HepG2 (cell line): ENCODE results near the gene NFIC. TPM values are rescaled to one million over a fixed set of nuclear protein-coding genes. Genes with fewer than 3 reads are reported as not detected.

Source experiments
- AKAP8 ChIP-seq: sonication (generic); formaldehyde crosslinking; IDR thresholded peaks from 2 replicates; pipeline ENCODE4 v1.5.1; 2020; ENCODE audit warnings: mild to moderate bottlenecking, missing genetic modification reagents
- BRD4 ChIP-seq: sonication (generic); formaldehyde crosslinking; IDR thresholded peaks from 2 replicates; pipeline ENCODE4 v1.4.0; 2020; ENCODE audit warnings: missing genetic modification reagents
- CEBPB ChIP-seq: IDR thresholded peaks from 2 replicates; pipeline ENCODE4 v1.6.1; 2011; ENCODE audit warnings: low read depth, low read length, improper control_type of control experiment, borderline replicate concordance
- FOXJ3 ChIP-seq: sonication (generic); formaldehyde crosslinking; IDR thresholded peaks from 2 replicates; pipeline ENCODE4 v1.4.0; 2020; ENCODE audit warnings: missing genetic modification reagents, mild to moderate bottlenecking, borderline replicate concordance
- HBP1 ChIP-seq: IDR thresholded peaks from 2 replicates; pipeline ENCODE4 v1.6.1; 2016; ENCODE audit warnings: low read depth, control low read depth
- IRX3 ChIP-seq: sonication (generic); formaldehyde crosslinking; IDR thresholded peaks from 2 replicates; pipeline ENCODE4 v1.8.1; 2023; ENCODE audit warnings: mild to moderate bottlenecking, low read depth, missing genetic modification reagents, borderline replicate concordance
- MTA1 ChIP-seq: sonication (generic); formaldehyde crosslinking; IDR thresholded peaks from 2 replicates; pipeline ENCODE4 v1.4.0; 2020; ENCODE audit warnings: missing genetic modification reagents, mild to moderate bottlenecking, borderline replicate concordance
- NR2F6 ChIP-seq, 2 experiments: IDR thresholded peaks; 2 replicates each; pipeline ENCODE4 v1.6.1; 2016; ENCODE audit warnings: antibody characterized with exemption in 1 of 2, mild to moderate bottlenecking in 1 of 2
- NR3C1 ChIP-seq: sonication (generic); formaldehyde crosslinking; IDR thresholded peaks from 2 replicates; pipeline ENCODE4 v1.4.0; 2020; ENCODE audit warnings: missing genetic modification reagents
- PAF1 ChIP-seq: IDR thresholded peaks from 2 replicates; pipeline ENCODE4 v1.6.1; 2016; ENCODE audit warnings: missing genetic modification reagents, missing compliant biosample characterization
- PREB ChIP-seq: sonication (generic); formaldehyde crosslinking; IDR thresholded peaks from 2 replicates; pipeline ENCODE4 v1.4.0; 2020; ENCODE audit warnings: missing genetic modification reagents
- RAD51 ChIP-seq: fragments of 450-650 bp; IDR thresholded peaks from 2 replicates; pipeline ENCODE4 v1.6.1; 2016; ENCODE audit warnings: borderline replicate concordance
- RBM22 ChIP-seq: fragments of 200-400 bp; formaldehyde crosslinking; optimal IDR thresholded peaks from 2 replicates; pipeline ENCODE3; 2017; ENCODE audit warnings: mild to moderate bottlenecking, low read length, moderate library complexity
- SCMH1 ChIP-seq: sonication (generic); formaldehyde crosslinking; IDR thresholded peaks from 2 replicates; pipeline ENCODE4 v1.9.0; 2021; ENCODE audit warnings: missing genetic modification reagents, mild to moderate bottlenecking, borderline replicate concordance
- SIX4 ChIP-seq: sonication (generic); formaldehyde crosslinking; IDR thresholded peaks from 2 replicates; pipeline ENCODE4 v1.4.0; 2020; ENCODE audit warnings: missing genetic modification reagents
- ZNF17 ChIP-seq: sonication (generic); formaldehyde crosslinking; IDR thresholded peaks from 2 replicates; pipeline ENCODE4 v1.5.0; 2020; ENCODE audit warnings: mild to moderate bottlenecking, missing genetic modification reagents
- ZNF275 ChIP-seq: sonication (generic); formaldehyde crosslinking; IDR thresholded peaks from 2 replicates; pipeline ENCODE4 v1.8.0; 2022; ENCODE audit warnings: missing genetic modification reagents, mild to moderate bottlenecking, inconsistent platforms, borderline replicate concordance
- ZNF3 ChIP-seq: IDR thresholded peaks from 2 replicates; pipeline ENCODE4 v1.7.0; 2017; ENCODE audit warnings: inconsistent platforms
- ZNF333 ChIP-seq: sonication (generic); formaldehyde crosslinking; IDR thresholded peaks from 2 replicates; pipeline ENCODE4 v1.4.0; 2020; ENCODE audit warnings: mild to moderate bottlenecking, missing genetic modification reagents, borderline replicate concordance
- ZNF468 ChIP-seq: sonication (generic); formaldehyde crosslinking; IDR thresholded peaks from 2 replicates; pipeline ENCODE4 v1.8.0; 2022; ENCODE audit warnings: mild to moderate bottlenecking, moderate library complexity, missing genetic modification reagents
- ZNF660 ChIP-seq: sonication (generic); formaldehyde crosslinking; IDR thresholded peaks from 2 replicates; pipeline ENCODE4 v1.5.1; 2020; ENCODE audit warnings: mild to moderate bottlenecking, low read depth, missing genetic modification reagents, borderline replicate concordance
- ZNF768 ChIP-seq: sonication (generic); formaldehyde crosslinking; IDR thresholded peaks from 2 replicates; pipeline ENCODE4 v1.4.0; 2020; ENCODE audit warnings: missing genetic modification reagents
- polyA plus RNA-seq, 8 experiments: library from polyadenylated mRNA; depleted of rRNA in 3 of 8; stranded (reverse) in 7 of 8; unstranded in 1 of 8; fragments of >200 nt; fragmentation: Illumina TruSeq in 4 of 8; extraction: Trizol in 4 of 8; gene quantifications; 2 replicates each; pipeline versions ENCODE4 v1.2.1 to v1.2.3, GENCODE V29; 2011 to 2016; ENCODE audit warnings: low read depth in 4 of 8, missing spikeins in 1 of 8, mixed read lengths in 1 of 8; ENCODE audit not compliant: insufficient read depth in 1 of 8
- total RNA-seq, 5 experiments: library from RNA; depleted of rRNA; stranded (reverse); fragments of >200 nt; fragmentation: Illumina TruSeq; extraction: Trizol; gene quantifications; 2 replicates each; pipeline ENCODE4 v1.2.3, GENCODE V29; 2016; ENCODE audit warnings: low read depth in 1 of 5
- TF ChIP-seq, protein P1 (sequence below): sonication (generic); formaldehyde crosslinking; IDR thresholded peaks from 2 replicates; pipeline ENCODE4 v1.8.0; 2022; ENCODE audit warnings: mild to moderate bottlenecking, missing genetic modification reagents, moderate library complexity

NFIC gene
- total and polyA plus RNA-seq, 2 of the 13 experiments (the other 11 are each of a cell fraction or from before 2014, with no cell fraction given): 1.3 to 2.5 TPM

- no peak for TF ChIP-seq ZNF275
- no peak for TF ChIP-seq RBM22
- TF ChIP-seq FOXJ3 (CRISPR knock-in tag): no peak
- TF ChIP-seq RAD51: no peak
- peak; percentile 94 for TF ChIP-seq ZNF468 (CRISPR knock-in tag)
- no peak for TF ChIP-seq ZNF660 (CRISPR knock-in tag)
- TF ChIP-seq SCMH1: no peak
- no peak for TF ChIP-seq NR2F6 (IDR thresholded peaks at IDR 0.05)
- peak; percentile 33; the same call in 1 of the 2 replicates for TF ChIP-seq NR2F6 (CRISPR knock-in tag; IDR thresholded peaks at IDR 0.05)
- no peak for TF ChIP-seq PREB
- 0 out of 2 replicates have a peak, but pooled peaks have one; percentile 58 for TF ChIP-seq ZNF768
- peak; percentile 40; the same call in 1 of the 2 replicates for TF ChIP-seq MTA1 (CRISPR knock-in tag)
- no peak for TF ChIP-seq ZNF3 (CRISPR knock-in tag)
- no peak for TF ChIP-seq NR3C1
- TF ChIP-seq AKAP8 (CRISPR knock-in tag): peak; percentile 51; the same call in 1 of the 2 replicates
- TF ChIP-seq BRD4 (CRISPR knock-in tag): no peak
- 0 out of 2 replicates have a peak, but pooled peaks have one; percentile 38 for TF ChIP-seq SIX4 (CRISPR knock-in tag)
- no peak for TF ChIP-seq CEBPB
- no peak for TF ChIP-seq HBP1 (CRISPR knock-in tag)
- TF ChIP-seq ZNF333 (CRISPR knock-in tag): no peak
- peak; percentile 75; the same call in 1 of the 2 replicates for TF ChIP-seq IRX3 (CRISPR knock-in tag)
- TF ChIP-seq ZNF17 (CRISPR knock-in tag): no peak
- TF ChIP-seq PAF1: no peak
- TF ChIP-seq, protein P1, sequence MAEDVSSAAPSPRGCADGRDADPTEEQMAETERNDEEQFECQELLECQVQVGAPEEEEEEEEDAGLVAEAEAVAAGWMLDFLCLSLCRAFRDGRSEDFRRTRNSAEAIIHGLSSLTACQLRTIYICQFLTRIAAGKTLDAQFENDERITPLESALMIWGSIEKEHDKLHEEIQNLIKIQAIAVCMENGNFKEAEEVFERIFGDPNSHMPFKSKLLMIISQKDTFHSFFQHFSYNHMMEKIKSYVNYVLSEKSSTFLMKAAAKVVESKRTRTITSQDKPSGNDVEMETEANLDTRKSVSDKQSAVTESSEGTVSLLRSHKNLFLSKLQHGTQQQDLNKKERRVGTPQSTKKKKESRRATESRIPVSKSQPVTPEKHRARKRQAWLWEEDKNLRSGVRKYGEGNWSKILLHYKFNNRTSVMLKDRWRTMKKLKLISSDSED (CRISPR knock-in tag): no peak
These were observed 115.1 kb downstream of the NFIC start (continued) for GRCh38 chr19:3481241-3482090.
